Sigmoid colon (tissue), 7 donors: ENCODE measurements around the gene MET. TPM values are rescaled to one million over a fixed set of nuclear protein-coding genes. Genes with fewer than 3 reads are reported as not detected.

Experiments
- DNase-seq: peaks from one replicate; pipeline ENCODE4 v3.0.0-alpha.2; 2019
- H3K27ac ChIP-seq, 4 donors: fragments of 200-600 bp; sonication (generic); one replicate each; pipeline ENCODE4 v1.5.1; 2016 to 2019; ENCODE audit warnings: mild to moderate bottlenecking in 1 of 4
- H3K27me3 ChIP-seq, 3 donors: fragments of 200-600 bp; sonication (generic); one replicate each; pipeline ENCODE4 v1.5.1; 2019; ENCODE audit warnings: mild to moderate bottlenecking in 1 of 3
- H3K36me3 ChIP-seq, 4 donors: fragments of 200-600 bp; sonication (generic); one replicate each; pipeline ENCODE4 v1.5.1; 2016 to 2019
- H3K4me1 ChIP-seq, 4 donors: fragments of 200-600 bp; sonication (generic); one replicate each; pipeline ENCODE4 v1.5.1; 2017 to 2019
- H3K4me3 ChIP-seq, 4 donors: fragments of 200-600 bp; sonication (generic); one replicate each; pipeline ENCODE4 v1.5.1; 2017 to 2019; ENCODE audit warnings: mild to moderate bottlenecking in 2 of 4, moderate library complexity in 1 of 4
- H3K9me3 ChIP-seq, 4 donors: fragments of 200-600 bp in 3 of 4; sonication (generic) in 3 of 4; one replicate each; pipeline versions ENCODE4 v1.5.1 to v1.6.1; 2013 to 2019
- EP300 ChIP-seq, 4 donors: sonication (generic); formaldehyde crosslinking; IDR thresholded peaks; one replicate each; pipeline ENCODE4 v1.6.1; 2017; ENCODE audit warnings: antibody characterized with exemption in 4 of 4
- POLR2A ChIP-seq, 2 donors: fragments of 450-650 bp; IDR thresholded peaks; one replicate each; pipeline ENCODE4 v1.6.1; 2016; ENCODE audit warnings: antibody characterized with exemption in 2 of 2, mild to moderate bottlenecking in 2 of 2, moderate library complexity in 2 of 2
- POLR2AphosphoS5 ChIP-seq, 4 donors: sonication (generic); formaldehyde crosslinking; IDR thresholded peaks; one replicate each; pipeline ENCODE4 v1.6.1; 2017; ENCODE audit warnings: antibody characterized with exemption in 4 of 4
- WGBS, 2 donors: extraction: QIAGEN DNeasy Blood & Tissue Kit; methylation state at CpG; one replicate each; pipeline ENCODE4 v1.1.7; 2013; 5-methylcytosine and 5-hydroxymethylcytosine counted together
- intact Hi-C: fragments of 100-400 bp; cut with DNase I; formaldehyde crosslinking; loops from one replicate; pipeline ENCODE4 v1.15.1; 2023
- polyA plus RNA-seq, 3 donors: library from polyadenylated mRNA; stranded (reverse); fragments of 200-250 nt; gene quantifications; one replicate each; pipeline ENCODE4 v1.2.3, GENCODE V29; 2013
- total RNA-seq, 4 donors: library from RNA; depleted of rRNA; stranded (reverse); fragments of >200 nt; gene quantifications; one replicate each; pipeline ENCODE4 v1.1.0, GENCODE V29; 2016
- TF ChIP-seq, protein P1 (sequence below), 4 experiments: fragments of 450-650 bp in 3 of 4; fragments of 200-600 bp in 1 of 4; IDR thresholded peaks; one replicate each; pipeline ENCODE4 v1.5.1; 2016 to 2019; ENCODE audit warnings: antibody characterized with exemption in 4 of 4, mild to moderate bottlenecking in 3 of 4, moderate library complexity in 2 of 4
- donor health status: healthy with polysubstance abuse.
- donor health status: Bipolar disorder and iron deficiency.
- donor health status: healthy.

MET gene
- total and polyA plus RNA-seq, 7 donors = 1.2 to 21.6 (median 15.9) TPM

- no peak overlapping the region for H3K4me3 ChIP-seq
- no peak for DNase-seq
- TF ChIP-seq POLR2AphosphoS5 (IDR thresholded peaks at IDR 0.05) = no peak
- TF ChIP-seq, protein P1, sequence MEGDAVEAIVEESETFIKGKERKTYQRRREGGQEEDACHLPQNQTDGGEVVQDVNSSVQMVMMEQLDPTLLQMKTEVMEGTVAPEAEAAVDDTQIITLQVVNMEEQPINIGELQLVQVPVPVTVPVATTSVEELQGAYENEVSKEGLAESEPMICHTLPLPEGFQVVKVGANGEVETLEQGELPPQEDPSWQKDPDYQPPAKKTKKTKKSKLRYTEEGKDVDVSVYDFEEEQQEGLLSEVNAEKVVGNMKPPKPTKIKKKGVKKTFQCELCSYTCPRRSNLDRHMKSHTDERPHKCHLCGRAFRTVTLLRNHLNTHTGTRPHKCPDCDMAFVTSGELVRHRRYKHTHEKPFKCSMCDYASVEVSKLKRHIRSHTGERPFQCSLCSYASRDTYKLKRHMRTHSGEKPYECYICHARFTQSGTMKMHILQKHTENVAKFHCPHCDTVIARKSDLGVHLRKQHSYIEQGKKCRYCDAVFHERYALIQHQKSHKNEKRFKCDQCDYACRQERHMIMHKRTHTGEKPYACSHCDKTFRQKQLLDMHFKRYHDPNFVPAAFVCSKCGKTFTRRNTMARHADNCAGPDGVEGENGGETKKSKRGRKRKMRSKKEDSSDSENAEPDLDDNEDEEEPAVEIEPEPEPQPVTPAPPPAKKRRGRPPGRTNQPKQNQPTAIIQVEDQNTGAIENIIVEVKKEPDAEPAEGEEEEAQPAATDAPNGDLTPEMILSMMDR (IDR thresholded peaks at IDR 0.05) = peak; percentile 7 to 33 (median 21)
- H3K36me3 ChIP-seq = no peaks in the 10 kb centered on the region
- H3K9me3 ChIP-seq = no peaks in the 10 kb centered on the region
- H3K27me3 ChIP-seq = no peaks in the 10 kb centered on the region
- 9 to 30% methylated on average over 5 of the region's 5 CpGs for WGBS, 2 donors
- intact Hi-C loops = no loop called here
- peaks cover 0 to 58% (median 37%) of the 10 kb centered on the region in 4 donors for H3K4me1 ChIP-seq
- H3K27ac ChIP-seq = peak overlapping the region; percentile 12 to 64 (median 48)
Observed at GRCh38 chr7:116802746-116803152, 130.8 kb downstream of the MET start.

DNA sequence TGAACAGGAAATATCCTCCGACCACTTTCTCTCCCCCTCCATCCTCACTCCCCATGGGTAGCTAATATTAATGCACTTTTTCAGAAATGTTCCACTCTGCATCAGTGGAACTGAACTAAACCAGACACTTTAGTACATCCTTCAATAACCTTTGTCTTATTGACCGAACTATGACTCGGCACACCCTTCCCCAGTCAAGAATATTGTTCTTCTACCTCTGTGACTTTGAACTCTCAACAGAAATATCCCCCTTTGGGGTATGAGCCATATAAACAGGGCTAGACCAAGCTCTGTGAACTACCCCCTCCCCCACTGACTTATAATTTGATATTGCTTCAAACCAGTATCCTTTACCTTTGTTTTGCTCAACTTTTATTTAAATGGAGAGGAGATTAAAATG lies 132.5 kb downstream of the MET start:
- Histone ChIP-seq H3K36me3 (no peaks in the 10 kb centered on the region), H3K27ac (peak overlapping the region in 2 of 4 donors; percentile 20 to 64), H3K4me3 (no peak overlapping the region), H3K27me3 (no peaks in the 10 kb centered on the region), H3K4me1 (peaks cover 0 to 52% (median 38%) of the 10 kb centered on the region in 4 donors), H3K9me3 (no peaks in the 10 kb centered on the region)
- 22 to 72% methylated on average over 3 of the region's 3 CpGs for WGBS, 2 donors
- intact Hi-C loops = no loop called here
- TF ChIP-seq POLR2AphosphoS5 (IDR thresholded peaks at IDR 0.05) = no peak
- TF ChIP-seq EP300 (IDR thresholded peaks at IDR 0.05) = no peak
- TF ChIP-seq, protein P1 (IDR thresholded peaks at IDR 0.05) = no peak
- TF ChIP-seq POLR2A (IDR thresholded peaks at IDR 0.05) = no peak
- no peak for DNase-seq

DNA sequence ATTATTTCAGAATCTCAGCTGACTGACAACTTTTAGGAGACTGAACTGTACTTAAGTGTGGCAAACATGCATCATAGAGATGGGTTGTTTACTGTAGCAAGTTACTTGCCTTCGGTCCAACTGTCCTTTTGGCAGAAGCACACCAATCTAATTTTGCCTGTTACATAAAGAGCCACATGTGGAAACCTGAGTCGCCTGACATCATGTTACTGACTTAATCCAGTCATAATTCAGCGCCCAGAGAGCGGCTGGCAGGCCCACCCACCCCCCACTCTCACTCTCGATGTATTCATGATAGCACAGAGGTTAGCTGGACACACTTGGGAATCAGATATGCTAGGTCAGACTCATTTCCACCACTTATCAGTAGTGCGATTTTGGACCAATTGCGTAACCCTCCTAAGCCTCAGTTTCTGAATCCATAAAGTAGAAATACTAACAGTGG lies 133.1 kb downstream of the MET start:
- Histone ChIP-seq H3K27ac (peak overlapping the region in 3 of 4 donors; percentile 10 to 64 (median 20)), H3K4me3 (no peak overlapping the region), H3K27me3 (no peaks in the 10 kb centered on the region), H3K9me3 (no peaks in the 10 kb centered on the region), H3K4me1 (peaks cover 0 to 54% (median 38%) of the 10 kb centered on the region in 4 donors), H3K36me3 (no peaks in the 10 kb centered on the region)
- TF ChIP-seq POLR2AphosphoS5 (IDR thresholded peaks at IDR 0.05) (peak; percentile 45 to 70 (median 64)), EP300 (IDR thresholded peaks at IDR 0.05) (peak in 2 of 4 donors; percentile 10 to 51), POLR2A (IDR thresholded peaks at IDR 0.05) (no peak)
- TF ChIP-seq, protein P1 (IDR thresholded peaks at IDR 0.05) = no peak
- WGBS, 2 donors = 13 to 51% methylated on average over 7 of the region's 7 CpGs
- DNase-seq = no peak
- intact Hi-C loops = loop anchor here (5.0 kb wide), 4 partner anchors 278 to 633 kb away; partner anchors contain the start of gene CAV1

DNA sequence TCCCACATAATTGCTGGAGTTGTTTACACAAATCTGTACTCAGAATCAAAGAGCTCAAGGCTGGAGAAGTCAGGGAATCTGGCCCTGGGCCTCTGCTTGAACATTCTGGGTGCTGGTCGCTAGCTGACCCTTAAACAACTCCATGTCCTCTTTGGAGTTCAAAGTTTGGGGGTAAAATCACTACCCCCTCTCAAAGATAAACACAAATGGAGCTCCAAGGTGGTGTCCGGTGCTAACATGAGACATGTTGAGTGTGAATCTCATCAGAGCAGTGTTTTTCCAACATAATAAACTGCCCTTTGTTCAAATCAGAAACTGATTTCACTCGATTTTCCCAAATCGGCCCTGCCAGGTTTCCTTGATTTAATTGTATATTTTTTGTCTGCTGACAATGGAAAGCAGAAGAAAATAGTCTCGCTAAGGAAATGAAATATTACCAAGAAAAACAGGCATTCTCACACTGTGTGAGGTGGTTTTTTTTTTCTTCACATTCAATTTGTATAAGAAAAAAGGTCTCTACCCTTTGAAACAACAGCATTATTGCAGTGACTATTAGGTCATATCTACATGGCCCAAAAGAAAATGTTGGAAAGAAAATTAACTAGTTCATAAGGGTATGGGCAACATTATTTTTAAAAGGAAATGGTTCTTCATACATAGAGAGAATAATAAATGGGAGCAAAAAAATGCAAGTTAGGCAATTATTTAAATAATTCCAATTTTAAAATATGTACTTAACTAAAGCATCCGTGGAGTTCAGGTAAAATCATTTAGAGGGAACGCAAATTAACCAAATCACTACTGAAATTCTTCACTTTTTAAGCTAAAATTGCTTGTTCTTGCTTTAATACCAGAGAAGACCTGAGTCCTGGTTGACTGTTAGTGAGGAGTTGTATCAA lies 134.3 kb downstream of the MET start:
- H3K27ac ChIP-seq = peak overlapping the region in 1 of 4 donors; percentile 64
- intact Hi-C loops = loop anchor here (5.0 kb wide), 4 partner anchors 279 to 634 kb away; partner anchors contain the start of gene CAV1

More for the DNA sequence above, 134.3 kb downstream of the MET start:
- H3K36me3 ChIP-seq = no peaks in the 10 kb centered on the region
- H3K27me3 ChIP-seq = no peaks in the 10 kb centered on the region
- H3K4me1 ChIP-seq = peaks cover 0 to 48% (median 36%) of the 10 kb centered on the region in 4 donors
- H3K4me3 ChIP-seq = no peak overlapping the region
- TF ChIP-seq POLR2A (IDR thresholded peaks at IDR 0.05) (no peak), POLR2AphosphoS5 (IDR thresholded peaks at IDR 0.05) (no peak), EP300 (IDR thresholded peaks at IDR 0.05) (no peak)
- TF ChIP-seq, protein P1 (IDR thresholded peaks at IDR 0.05) = no peak
- no peak for DNase-seq
- WGBS, 2 donors = 64 to 83% methylated on average over 7 of the region's 7 CpGs
- no peaks in the 10 kb centered on the region for H3K9me3 ChIP-seq
